ENCODE measurements around the gene KRTAP19-5.
"Not testable (repeated sequence)": the region's sequence is repeated elsewhere in the genome, so short reads cannot be mapped to it uniquely, and the experiment has no call there.

Gene KRTAP19-5

GRCh38 chr21:30502041-30502440 lies at the start of gene KRTAP19-5:
Gene KRTAP19-5, minus strand, starts transcription at chr21:30502141. Its CDS starts 51 bp downstream, at chr21:30502090.
- DNase-seq (ENCODE audit: low read depth in 2 of 2, low spot score in 1 of 2): no peak

DNA sequence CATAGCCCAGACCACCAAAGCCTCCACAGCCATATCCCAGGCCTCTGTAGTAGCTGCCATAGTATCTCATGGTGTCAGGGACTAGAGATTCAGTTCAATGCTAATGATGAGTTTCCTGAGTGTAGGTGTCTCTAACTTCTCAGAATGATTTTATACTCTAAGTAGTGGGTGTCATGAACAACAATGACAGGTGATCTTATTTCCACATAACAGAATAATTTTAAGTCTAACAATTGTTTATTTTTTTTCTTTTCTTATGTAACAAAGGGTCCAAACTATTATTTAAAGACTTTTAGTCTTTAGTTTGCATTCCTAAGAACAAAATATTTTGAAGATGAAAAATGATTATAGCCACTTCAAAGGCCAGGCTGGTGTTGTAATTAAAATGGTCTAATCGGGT lies 39.8 kb upstream of the KRTAP19-5 start, which contains the start of gene KRTAP19-6:
TSS of gene KRTAP19-6 (minus strand) at position 101 of the 400 bp plus-strand sequence. CDS start at position 70, 31 bp downstream.
- DNase-seq (ENCODE audit: low read depth in 2 of 2, low spot score in 1 of 2): no peak

GRCh38 chr21:30518876-30519275 lies 16.9 kb upstream of the KRTAP19-5 start:
- DNase-seq (ENCODE audit: low read depth in 2 of 2, low spot score in 1 of 2): no peak

- DNase-seq (ENCODE audit: low read depth in 2 of 2, low spot score in 1 of 2): no peak
Measured at GRCh38 chr21:30515681-30516080, 13.7 kb upstream of the KRTAP19-5 start.

DNA sequence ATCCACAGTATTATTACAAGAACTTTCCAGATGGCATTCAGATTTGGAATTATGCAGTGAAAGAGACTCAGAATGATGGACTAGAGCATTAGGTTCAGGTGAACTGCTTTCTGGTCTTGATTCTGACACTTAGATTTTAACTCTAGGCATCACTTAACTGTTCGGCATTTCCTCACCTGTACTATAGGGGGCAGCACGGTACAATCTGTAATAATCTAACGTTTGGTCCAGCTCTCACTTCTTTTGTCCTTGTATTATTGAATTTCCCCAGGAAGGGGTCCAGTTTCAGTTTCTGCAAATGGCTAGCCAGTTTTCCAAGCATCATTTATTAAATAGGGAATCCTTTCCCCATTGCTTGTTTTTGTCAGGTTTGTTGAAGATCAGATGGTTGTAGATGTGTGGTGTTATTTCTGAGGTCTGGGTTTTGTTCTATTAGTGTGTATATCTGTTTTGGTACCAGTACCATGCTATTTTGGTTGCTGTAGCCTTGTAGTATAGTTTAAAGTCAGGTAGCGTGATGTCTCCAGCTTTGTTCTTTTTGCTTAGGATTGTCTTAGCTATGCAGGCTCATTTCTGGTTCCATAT lies 3.8 kb upstream of the KRTAP19-5 start:
- not testable (repeated sequence) for DNase-seq (ENCODE audit: low read depth in 2 of 2, low spot score in 1 of 2)

GRCh38 chr21:30497065-30497464 lies 4.9 kb downstream of the KRTAP19-5 start, which contains the start of gene KRTAP19-4:
Gene KRTAP19-4, minus strand, starts transcription at chr21:30497165. Its CDS starts 55 bp downstream, at chr21:30497110.
- no peak for DNase-seq (ENCODE audit: low read depth in 2 of 2, low spot score in 1 of 2)

- DNase-seq (ENCODE audit: low read depth in 2 of 2, low spot score in 1 of 2): no peak
Measured at GRCh38 chr21:30491963-30492428, 9.9 kb downstream of the KRTAP19-5 start, which contains the start of gene KRTAP19-3. Gene KRTAP19-3, minus strand, starts transcription at chr21:30492013. Its CDS starts 56 bp downstream, at chr21:30491957.

GRCh38 chr21:30487336-30487735 lies 14.6 kb downstream of the KRTAP19-5 start, which contains the start of gene KRTAP19-2:
Gene KRTAP19-2, minus strand, starts transcription at chr21:30487436. Its CDS starts 88 bp downstream, at chr21:30487348.
- no peak for DNase-seq (ENCODE audit: low read depth in 2 of 2, low spot score in 1 of 2)

- DNase-seq (ENCODE audit: low read depth in 2 of 2, low spot score in 1 of 2): no peak
Measured at GRCh38 chr21:30486180-30486579, 15.8 kb downstream of the KRTAP19-5 start.

DNA sequence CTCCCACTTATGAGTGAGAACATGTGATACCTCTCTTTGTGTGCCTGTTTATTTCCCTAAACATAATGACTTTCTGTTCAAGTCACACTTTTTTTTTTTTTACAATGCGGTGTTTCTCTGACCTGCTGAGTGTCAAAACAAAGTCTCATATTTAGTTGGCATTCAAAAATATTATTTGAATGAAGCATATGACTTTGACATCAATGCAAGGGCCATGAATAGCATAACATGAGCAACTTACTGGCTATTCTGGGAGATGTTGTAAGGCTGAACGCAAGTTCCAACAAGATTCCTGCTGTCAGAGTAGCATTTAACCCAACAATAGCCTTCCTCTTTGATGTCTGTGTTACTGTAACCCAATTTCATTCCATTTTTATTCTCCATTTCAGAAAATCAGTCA lies 19.8 kb downstream of the KRTAP19-5 start:
- DNase-seq (ENCODE audit: low read depth in 2 of 2, low spot score in 1 of 2): no peak

GRCh38 chr21:30480145-30480544 lies 21.8 kb downstream of the KRTAP19-5 start, which contains the start of gene KRTAP19-1:
Gene KRTAP19-1, minus strand, starts transcription at chr21:30480367. Its CDS starts 50 bp downstream, at chr21:30480317.
- no peak for DNase-seq (ENCODE audit: low read depth in 2 of 2, low spot score in 1 of 2)

- no peak for DNase-seq (ENCODE audit: low read depth in 2 of 2, low spot score in 1 of 2)
Measured at GRCh38 chr21:30479259-30479658, 22.7 kb downstream of the KRTAP19-5 start.

GRCh38 chr21:30478004-30478403 lies 23.9 kb downstream of the KRTAP19-5 start:
- DNase-seq (ENCODE audit: low read depth in 2 of 2, low spot score in 1 of 2): no peak

DNA sequence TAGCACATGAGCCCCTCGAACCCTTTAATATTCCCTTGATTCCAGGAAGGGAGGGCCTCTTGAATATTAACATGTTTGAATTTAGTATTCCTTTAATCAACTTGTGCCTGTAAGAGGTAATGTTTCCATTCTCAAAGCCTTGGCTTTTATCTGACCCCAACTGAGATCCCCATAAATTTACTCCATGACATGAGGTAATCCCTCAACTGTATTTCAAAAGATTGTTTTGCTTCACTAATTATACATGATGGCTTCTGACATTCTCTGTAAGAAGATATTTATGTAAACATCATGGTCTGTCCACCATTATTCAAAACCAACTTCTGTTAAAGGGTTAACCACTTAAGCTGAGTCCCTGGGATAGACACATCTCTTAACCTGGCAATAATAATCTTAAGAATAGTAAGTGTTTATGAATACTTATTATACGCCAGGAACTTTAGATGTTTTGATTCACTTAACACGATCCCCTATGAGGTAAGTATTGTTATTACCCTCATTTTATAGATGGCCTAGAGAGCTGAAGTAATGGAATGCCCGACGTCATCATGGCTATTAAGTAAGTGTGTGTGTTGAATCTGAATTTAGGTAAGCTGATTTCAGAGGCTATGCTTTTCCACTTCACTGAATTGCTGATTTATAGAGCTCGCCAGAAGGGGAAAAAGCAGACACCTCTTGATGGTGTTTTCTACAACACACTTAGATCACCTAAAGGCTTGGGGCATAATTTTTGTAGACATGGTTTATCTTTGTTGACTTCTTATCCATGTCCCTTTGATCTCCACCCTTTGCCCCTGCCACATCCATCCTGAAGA lies 32.8 kb downstream of the KRTAP19-5 start:
- DNase-seq (ENCODE audit: low read depth in 2 of 2, low spot score in 1 of 2): no peak

DNA sequence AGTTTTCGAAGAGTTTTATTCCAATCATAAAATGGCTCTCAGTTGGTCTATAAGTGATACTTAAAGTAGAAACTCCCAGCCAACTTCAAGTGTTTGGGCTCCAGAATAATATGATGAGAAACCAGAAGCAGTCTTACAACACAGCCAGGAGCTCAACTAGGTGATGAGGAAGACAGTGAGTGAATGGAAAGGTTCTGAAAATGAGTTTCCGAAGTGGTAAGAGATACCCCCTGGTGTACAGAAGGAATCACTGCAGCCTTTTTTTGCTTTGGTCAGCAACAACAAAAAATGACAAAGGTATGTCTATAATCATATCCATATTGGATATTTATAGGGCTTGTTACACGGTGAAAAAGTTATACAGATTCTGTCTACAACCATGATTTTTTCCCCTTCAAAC lies 38.2 kb downstream of the KRTAP19-5 start:
- DNase-seq (ENCODE audit: low read depth in 2 of 2, low spot score in 1 of 2): no peak

Data from stimulated activated CD8-positive, alpha-beta memory T cell treated with anti-CD3 and anti-CD28 coated beads, Interleukin-4, amount 100 ng/mL, for 4 hours (primary cell).